Thymus (tissue), 11 donors: ENCODE results near the gene PGM3. TPM values are rescaled to one million over a fixed set of nuclear protein-coding genes. Genes with fewer than 3 reads are reported as not detected.

Experiments used
- DNase-seq, 9 donors: peaks; one replicate each; pipeline ENCODE4 v3.0.0-alpha.2; 2013; ENCODE audit warnings: low spot score in 9 of 9, low read depth in 6 of 9, missing footprints in 1 of 9
- H3K27ac ChIP-seq, 2 donors: one replicate each; pipeline ENCODE4 v1.5.1; 2013; ENCODE audit warnings: control low read depth in 1 of 2, low read depth in 1 of 2, low read length in 1 of 2, mild to moderate bottlenecking in 1 of 2, moderate library complexity in 1 of 2
- H3K27me3 ChIP-seq, 2 donors: one replicate each; pipeline ENCODE4 v1.5.1; 2013; ENCODE audit warnings: low read length in 1 of 2; ENCODE audit not compliant: control insufficient read depth in 2 of 2, insufficient read depth in 1 of 2
- H3K36me3 ChIP-seq, 2 donors: one replicate each; pipeline ENCODE4 v1.5.1; 2013; ENCODE audit warnings: low read length in 1 of 2, mild to moderate bottlenecking in 1 of 2, moderate library complexity in 1 of 2; ENCODE audit not compliant: control insufficient read depth in 2 of 2, insufficient read depth in 2 of 2
- H3K4me1 ChIP-seq, 2 donors: one replicate each; pipeline ENCODE4 v1.5.1; 2013; ENCODE audit warnings: low read length in 2 of 2; ENCODE audit not compliant: control insufficient read depth in 2 of 2, insufficient read depth in 2 of 2
- H3K4me3 ChIP-seq, 2 donors: one replicate each; pipeline ENCODE4 v1.5.1; 2013; ENCODE audit warnings: low read length in 2 of 2, control low read depth in 1 of 2, mild to moderate bottlenecking in 1 of 2
- H3K9me3 ChIP-seq, 2 donors: one replicate each; pipeline ENCODE4 v1.5.1; 2013; ENCODE audit warnings: low read length in 1 of 2, mild to moderate bottlenecking in 1 of 2; ENCODE audit not compliant: control insufficient read depth in 2 of 2, insufficient read depth in 1 of 2
- WGBS: extraction: QIAGEN DNeasy Blood & Tissue Kit; methylation state at CpG from one replicate; pipeline ENCODE4 v1.1.7; 2013; 5-methylcytosine and 5-hydroxymethylcytosine counted together
- polyA plus RNA-seq: library from polyadenylated mRNA; stranded (reverse); fragments of 200-250 nt; gene quantifications from one replicate; pipeline ENCODE4 v1.2.3, GENCODE V29; 2013
- total RNA-seq: library from RNA; stranded (reverse); fragments of 120-200 nt; gene quantifications from one replicate; pipeline ENCODE4 v1.2.4, GENCODE V29; 2013
- donor health status: healthy.

PGM3 gene
- total and polyA plus RNA-seq, 2 donors: 10.5 to 13.6 TPM

GRCh38 chr6:83190626-83191025 lies 2.4 kb downstream of the PGM3 start:
- peaks cover 10 to 15% of the 10 kb centered on the region in 2 donors for H3K36me3 ChIP-seq
- WGBS: 98% methylated on average over 6 of the region's 6 CpGs
- no peaks in the 10 kb centered on the region for H3K9me3 ChIP-seq
- peaks cover 0 to 4% of the 10 kb centered on the region in 2 donors for H3K27me3 ChIP-seq
- no peak overlapping the region for H3K4me3 ChIP-seq
- DNase-seq: no peak
- no peak overlapping the region for H3K27ac ChIP-seq
- H3K4me1 ChIP-seq: peaks cover 10 to 11% of the 10 kb centered on the region in 2 donors

- Histone ChIP-seq H3K9me3 (no peaks in the 10 kb centered on the region), H3K27ac (no peak overlapping the region), H3K4me1 (peaks cover 4 to 7% of the 10 kb centered on the region in 2 donors), H3K4me3 (no peak overlapping the region), H3K27me3 (no peaks in the 10 kb centered on the region), H3K36me3 (peaks cover 10 to 24% of the 10 kb centered on the region in 2 donors)
- DNase-seq: no peak
- 50% methylated on average over 3 of the region's 3 CpGs for WGBS
Observed at GRCh38 chr6:83188501-83188900, 4.6 kb downstream of the PGM3 start.

- Histone ChIP-seq H3K4me1 (peaks cover 0 to 3% of the 10 kb centered on the region in 2 donors), H3K27me3 (no peaks in the 10 kb centered on the region), H3K36me3 (peaks cover 19 to 48% of the 10 kb centered on the region in 2 donors), H3K4me3 (no peak overlapping the region), H3K9me3 (no peaks in the 10 kb centered on the region), H3K27ac (no peak overlapping the region)
- no peak for DNase-seq
- over 99% methylated on average over 2 of the region's 2 CpGs for WGBS
Observed at GRCh38 chr6:83185096-83185495, 8.0 kb downstream of the PGM3 start.

GRCh38 chr6:83183082-83183828 lies 9.8 kb downstream of the PGM3 start:
- Histone ChIP-seq H3K4me3 (no peak overlapping the region), H3K4me1 (no peaks in the 10 kb centered on the region), H3K36me3 (peaks cover 17 to 57% of the 10 kb centered on the region in 2 donors), H3K9me3 (no peaks in the 10 kb centered on the region), H3K27ac (no peak overlapping the region), H3K27me3 (no peaks in the 10 kb centered on the region)
- no peak for DNase-seq
- 91% methylated on average over 9 of the region's 9 CpGs for WGBS

GRCh38 chr6:83182114-83182513 lies 11.0 kb downstream of the PGM3 start:
- Histone ChIP-seq H3K4me3 (no peak overlapping the region), H3K36me3 (peaks cover 17 to 62% of the 10 kb centered on the region in 2 donors), H3K27me3 (no peaks in the 10 kb centered on the region), H3K4me1 (no peaks in the 10 kb centered on the region), H3K27ac (no peak overlapping the region), H3K9me3 (no peaks in the 10 kb centered on the region)
- 94% methylated on average over 1 of the region's 1 CpG for WGBS
- no peak for DNase-seq

GRCh38 chr6:83180426-83180950 lies 12.6 kb downstream of the PGM3 start:
- H3K9me3 ChIP-seq: no peaks in the 10 kb centered on the region
- H3K27me3 ChIP-seq: no peaks in the 10 kb centered on the region
- peaks cover 10 to 54% of the 10 kb centered on the region in 2 donors for H3K36me3 ChIP-seq
- H3K4me3 ChIP-seq: no peak overlapping the region
- no peak for DNase-seq
- no peak overlapping the region for H3K27ac ChIP-seq
- no peaks in the 10 kb centered on the region for H3K4me1 ChIP-seq

- 98% methylated on average over 4 of the region's 4 CpGs for WGBS
- Histone ChIP-seq H3K9me3 (no peaks in the 10 kb centered on the region), H3K36me3 (peaks cover 18 to 54% of the 10 kb centered on the region in 2 donors), H3K27me3 (no peaks in the 10 kb centered on the region), H3K27ac (no peak overlapping the region), H3K4me1 (no peaks in the 10 kb centered on the region), H3K4me3 (no peak overlapping the region)
- no peak for DNase-seq
Observed at GRCh38 chr6:83176246-83176645, 16.8 kb downstream of the PGM3 start.

- DNase-seq: no peak
- H3K27me3 ChIP-seq: no peaks in the 10 kb centered on the region
- WGBS: 99% methylated on average over 1 of the region's 1 CpG
- H3K4me3 ChIP-seq: no peak overlapping the region
- no peaks in the 10 kb centered on the region for H3K9me3 ChIP-seq
- peaks cover 29 to 82% of the 10 kb centered on the region in 2 donors for H3K36me3 ChIP-seq
- H3K27ac ChIP-seq: no peak overlapping the region
- H3K4me1 ChIP-seq: no peaks in the 10 kb centered on the region
Observed at GRCh38 chr6:83169511-83169910, 23.6 kb downstream of the PGM3 start.

- H3K27ac ChIP-seq: no peak overlapping the region
- no peak overlapping the region for H3K4me3 ChIP-seq
- H3K9me3 ChIP-seq: no peaks in the 10 kb centered on the region
- no peaks in the 10 kb centered on the region for H3K27me3 ChIP-seq
- no peak for DNase-seq
- peaks cover 29 to 81% of the 10 kb centered on the region in 2 donors for H3K36me3 ChIP-seq
- H3K4me1 ChIP-seq: no peaks in the 10 kb centered on the region
Observed at GRCh38 chr6:83169106-83169505, 24.0 kb downstream of the PGM3 start.
